IMR-90 (cell line): ENCODE results near the gene DHCR7.

Experiments used
- BHLHE40 ChIP-seq: fragments of 150-350 bp; IDR thresholded peaks from 2 replicates; pipeline ENCODE4 v1.6.1; 2016; ENCODE audit warnings: mild to moderate bottlenecking, low read depth, low read length
- CEBPB ChIP-seq: IDR thresholded peaks from 2 replicates; pipeline ENCODE4 v1.6.1; 2012; ENCODE audit warnings: low read depth, low read length, improper control_type of control experiment
- FOS ChIP-seq: fragments of 150-350 bp; IDR thresholded peaks from 2 replicates; pipeline ENCODE4 v1.6.1; 2016; ENCODE audit warnings: low read depth, low read length
- MAFK ChIP-seq: IDR thresholded peaks from 2 replicates; pipeline ENCODE4 v1.6.1; 2012; ENCODE audit warnings: low read depth, low read length, improper control_type of control experiment
- MXI1 ChIP-seq: IDR thresholded peaks from 2 replicates; pipeline ENCODE4 v1.6.1; 2012; ENCODE audit warnings: low read depth, mild to moderate bottlenecking, low read length, moderate library complexity, borderline replicate concordance
- NFE2L2 ChIP-seq: fragments of 150-350 bp; IDR thresholded peaks from 2 replicates; pipeline ENCODE4 v1.6.1; 2016; ENCODE audit warnings: low read depth, mild to moderate bottlenecking, low read length
- POLR2A ChIP-seq: IDR thresholded peaks from 2 replicates; pipeline ENCODE4 v1.6.1; 2012; ENCODE audit warnings: mild to moderate bottlenecking, low read depth, low read length
- RAD21 ChIP-seq: IDR thresholded peaks from 2 replicates; pipeline ENCODE4 v1.6.1; 2012; ENCODE audit warnings: low read length, improper control_type of control experiment
- RFX5 ChIP-seq: IDR thresholded peaks from 2 replicates; pipeline ENCODE4 v1.8.0; 2012; ENCODE audit warnings: low read depth, mild to moderate bottlenecking, low read length, moderate library complexity
- SMC3 ChIP-seq: fragments of 150-350 bp; IDR thresholded peaks from 2 replicates; pipeline ENCODE4 v1.6.1; 2016; ENCODE audit warnings: low read depth, mild to moderate bottlenecking, antibody characterized with exemption, low read length, moderate library complexity
- TF ChIP-seq, protein P1 (sequence below): conservative IDR thresholded peaks from 2 replicates; pipeline ENCODE4 v1.5.1; 2012; ENCODE audit warnings: mild to moderate bottlenecking, low read depth, low read length, improper control_type of control experiment
- TF ChIP-seq, protein P2 (sequence below): fragments of 150-350 bp; IDR thresholded peaks from 2 replicates; pipeline ENCODE4 v1.6.1; 2017; ENCODE audit warnings: mild to moderate bottlenecking, antibody characterized with exemption, low read length, low read depth
- TF ChIP-seq, protein P3 (sequence below): fragments of 150-350 bp; IDR thresholded peaks from 2 replicates; pipeline ENCODE4 v1.6.1; 2016; ENCODE audit warnings: low read depth, mild to moderate bottlenecking, low read length, moderate library complexity, borderline replicate concordance

GRCh38 chr11:71442123-71442522, 6.1 kb downstream of the DHCR7 start:
- TF ChIP-seq, protein P1, sequence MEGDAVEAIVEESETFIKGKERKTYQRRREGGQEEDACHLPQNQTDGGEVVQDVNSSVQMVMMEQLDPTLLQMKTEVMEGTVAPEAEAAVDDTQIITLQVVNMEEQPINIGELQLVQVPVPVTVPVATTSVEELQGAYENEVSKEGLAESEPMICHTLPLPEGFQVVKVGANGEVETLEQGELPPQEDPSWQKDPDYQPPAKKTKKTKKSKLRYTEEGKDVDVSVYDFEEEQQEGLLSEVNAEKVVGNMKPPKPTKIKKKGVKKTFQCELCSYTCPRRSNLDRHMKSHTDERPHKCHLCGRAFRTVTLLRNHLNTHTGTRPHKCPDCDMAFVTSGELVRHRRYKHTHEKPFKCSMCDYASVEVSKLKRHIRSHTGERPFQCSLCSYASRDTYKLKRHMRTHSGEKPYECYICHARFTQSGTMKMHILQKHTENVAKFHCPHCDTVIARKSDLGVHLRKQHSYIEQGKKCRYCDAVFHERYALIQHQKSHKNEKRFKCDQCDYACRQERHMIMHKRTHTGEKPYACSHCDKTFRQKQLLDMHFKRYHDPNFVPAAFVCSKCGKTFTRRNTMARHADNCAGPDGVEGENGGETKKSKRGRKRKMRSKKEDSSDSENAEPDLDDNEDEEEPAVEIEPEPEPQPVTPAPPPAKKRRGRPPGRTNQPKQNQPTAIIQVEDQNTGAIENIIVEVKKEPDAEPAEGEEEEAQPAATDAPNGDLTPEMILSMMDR, result no peak
- TF ChIP-seq POLR2A (no peak), MXI1 (no peak), FOS (no peak), RFX5 (no peak), SMC3 (no peak), MAFK (no peak), BHLHE40 (no peak), RAD21 (no peak), CEBPB (no peak), NFE2L2 (no peak)
- TF ChIP-seq, protein P2, sequence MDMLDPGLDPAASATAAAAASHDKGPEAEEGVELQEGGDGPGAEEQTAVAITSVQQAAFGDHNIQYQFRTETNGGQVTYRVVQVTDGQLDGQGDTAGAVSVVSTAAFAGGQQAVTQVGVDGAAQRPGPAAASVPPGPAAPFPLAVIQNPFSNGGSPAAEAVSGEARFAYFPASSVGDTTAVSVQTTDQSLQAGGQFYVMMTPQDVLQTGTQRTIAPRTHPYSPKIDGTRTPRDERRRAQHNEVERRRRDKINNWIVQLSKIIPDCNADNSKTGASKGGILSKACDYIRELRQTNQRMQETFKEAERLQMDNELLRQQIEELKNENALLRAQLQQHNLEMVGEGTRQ, result no peak
- TF ChIP-seq, protein P3, sequence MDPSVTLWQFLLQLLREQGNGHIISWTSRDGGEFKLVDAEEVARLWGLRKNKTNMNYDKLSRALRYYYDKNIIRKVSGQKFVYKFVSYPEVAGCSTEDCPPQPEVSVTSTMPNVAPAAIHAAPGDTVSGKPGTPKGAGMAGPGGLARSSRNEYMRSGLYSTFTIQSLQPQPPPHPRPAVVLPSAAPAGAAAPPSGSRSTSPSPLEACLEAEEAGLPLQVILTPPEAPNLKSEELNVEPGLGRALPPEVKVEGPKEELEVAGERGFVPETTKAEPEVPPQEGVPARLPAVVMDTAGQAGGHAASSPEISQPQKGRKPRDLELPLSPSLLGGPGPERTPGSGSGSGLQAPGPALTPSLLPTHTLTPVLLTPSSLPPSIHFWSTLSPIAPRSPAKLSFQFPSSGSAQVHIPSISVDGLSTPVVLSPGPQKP, result no peak
